CD4-positive, alpha-beta T cell (primary cell): ENCODE measurements around the gene PRR16. TPM values are rescaled to one million over a fixed set of nuclear protein-coding genes. Genes with fewer than 3 reads are reported as not detected.

Source experiments
- ATAC-seq: fragments of 200-7000 bp; cut with Tn5 transposase; one replicate; pipeline ENCODE4 v1.10.0; 2022; ENCODE audit warnings: mild to moderate bottlenecking; ENCODE audit not compliant: poor library complexity
- CTCF ChIA-PET: fragments of 350-600 bp; sonication (Branson Sonifier 250); formaldehyde crosslinking; loops from one replicate; lab custom pipeline; 2021; ENCODE audit warnings: antibody characterized with exemption, inconsistent platforms; lab: Charles Lee
- POLR2A ChIA-PET: fragments of 350-600 bp; sonication (Branson Sonifier 250); formaldehyde crosslinking; loops from one replicate; lab custom pipeline; 2021; ENCODE audit warnings: antibody characterized with exemption, inconsistent platforms; lab: Charles Lee
- DNase-seq, 14 experiments: peaks; one replicate each; pipeline ENCODE4 v3.0.0-alpha.2; 2013 to 2020; ENCODE audit warnings: mixed read lengths in 2 of 14
- H3K27ac ChIP-seq, 2 donors: one replicate each; pipeline versions ENCODE4 v1.5.1 to v1.7.0; 2013; ENCODE audit warnings: low read length in 2 of 2, low read depth in 1 of 2, mild to moderate bottlenecking in 1 of 2
- H3K27me3 ChIP-seq, 2 experiments: 1 replicate in 1 of 2; 2 replicates in 1 of 2; pipeline versions ENCODE4 v1.6.1 to v1.7.0; 2013; ENCODE audit warnings: low read length in 2 of 2, control low read depth in 1 of 2, mild to moderate bottlenecking in 1 of 2, moderate library complexity in 1 of 2; ENCODE audit not compliant: insufficient read depth in 2 of 2, control insufficient read depth in 1 of 2
- H3K36me3 ChIP-seq: one replicate; pipeline ENCODE4 v1.6.1; 2013; ENCODE audit warnings: low read length, control low read depth; ENCODE audit not compliant: insufficient read depth
- H3K4me1 ChIP-seq: one replicate; pipeline ENCODE4 v1.6.1; 2013; ENCODE audit warnings: low read length, control low read depth; ENCODE audit not compliant: insufficient read depth
- H3K4me3 ChIP-seq: one replicate; pipeline ENCODE4 v1.5.1; 2013; ENCODE audit warnings: mild to moderate bottlenecking, low read length, moderate library complexity
- H3K9me3 ChIP-seq, 2 experiments: 1 replicate in 1 of 2; 2 replicates in 1 of 2; pipeline versions ENCODE4 v1.6.1 to v1.7.0; 2013; ENCODE audit warnings: low read length in 2 of 2, mild to moderate bottlenecking in 2 of 2, control low read depth in 1 of 2, moderate library complexity in 1 of 2; ENCODE audit not compliant: control insufficient read depth in 1 of 2, insufficient read depth in 1 of 2
- H3K27ac Mint-ChIP-seq: one replicate; pipeline ENCODE4 v1.8.0; 2020; ENCODE audit warnings: mixed read lengths
- H3K27me3 Mint-ChIP-seq: one replicate; pipeline ENCODE4 v1.8.0; 2021; ENCODE audit warnings: mixed read lengths
- H3K36me3 Mint-ChIP-seq: one replicate; pipeline ENCODE4 v1.8.0; 2021; ENCODE audit warnings: low read depth, mixed read lengths
- H3K4me1 Mint-ChIP-seq: one replicate; pipeline ENCODE4 v1.8.0; 2021; ENCODE audit warnings: low read depth, mixed read lengths
- H3K4me3 Mint-ChIP-seq: one replicate; pipeline ENCODE4 v1.8.0; 2020; ENCODE audit warnings: mild to moderate bottlenecking, mixed read lengths
- H3K9me3 Mint-ChIP-seq: one replicate; pipeline ENCODE4 v1.8.0; 2020; ENCODE audit warnings: mixed read lengths
- intact Hi-C, 2 experiments: fragments of 100-400 bp; cut with DNase I in 1 of 2; cut with micrococcal nuclease in 1 of 2; formaldehyde crosslinking; loops; one replicate each; pipeline versions ENCODE4 v1.15.1 to v1.9.0; 2023 to 2025; cut with DNase I, micrococcal nuclease
- total RNA-seq, 174 experiments: library from RNA in 2 of 174; stranded (reverse) in 2 of 174; gene quantifications; one replicate each; pipeline ENCODE4 v1.2.3 and lab custom pipeline; 2021 to 2026
- TF ChIP-seq, protein P1 (sequence below): fragments of 200-600 bp; IDR thresholded peaks from one replicate; pipeline ENCODE4 v1.8.0; 2022; ENCODE audit warnings: antibody characterized with exemption, mild to moderate bottlenecking

The PRR16 gene
- total RNA-seq, 2 experiments from 2014 or later, result not detected

DNA sequence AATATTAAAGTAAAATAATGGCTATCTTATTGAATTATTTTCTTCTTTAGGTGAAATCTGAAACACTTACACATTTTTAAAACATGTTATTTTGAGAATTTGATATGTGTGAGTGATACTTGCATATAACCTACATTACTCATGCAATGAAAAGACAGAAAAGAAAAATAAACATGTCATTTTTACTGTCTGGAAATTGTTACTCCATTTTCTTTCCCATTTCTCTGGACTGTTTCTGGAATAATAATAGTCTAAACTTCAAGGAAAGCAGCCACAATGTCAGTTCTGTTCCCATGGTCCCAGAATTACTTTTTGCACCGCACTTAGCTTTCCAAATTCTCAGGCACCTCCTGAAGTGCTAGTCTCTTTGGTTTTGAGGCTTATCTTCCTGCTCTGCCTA lies 145.5 kb downstream of the PRR16 start:
- ChIA-PET POLR2A (no interaction called here), CTCF (no interaction called here)
- Mint-ChIP-seq H3K4me3 (no peak overlapping the region), H3K27me3 (no peaks in the 10 kb centered on the region), H3K36me3 (no peaks in the 10 kb centered on the region), H3K27ac (no peak overlapping the region), H3K9me3 (peaks cover 4% of the 10 kb centered on the region), H3K4me1 (no peaks in the 10 kb centered on the region)
- Histone ChIP-seq H3K27ac (no peak overlapping the region), H3K27me3 (no peaks in the 10 kb centered on the region), H3K4me1 (no peaks in the 10 kb centered on the region), H3K4me3 (no peak overlapping the region), H3K9me3 (peaks cover 0 to 14% of the 10 kb centered on the region in 2 experiments), H3K36me3 (no peaks in the 10 kb centered on the region)
- intact Hi-C loops, result no loop called here
- no peak for ATAC-seq
- DNase-seq, result no peak
- TF ChIP-seq, protein P1, sequence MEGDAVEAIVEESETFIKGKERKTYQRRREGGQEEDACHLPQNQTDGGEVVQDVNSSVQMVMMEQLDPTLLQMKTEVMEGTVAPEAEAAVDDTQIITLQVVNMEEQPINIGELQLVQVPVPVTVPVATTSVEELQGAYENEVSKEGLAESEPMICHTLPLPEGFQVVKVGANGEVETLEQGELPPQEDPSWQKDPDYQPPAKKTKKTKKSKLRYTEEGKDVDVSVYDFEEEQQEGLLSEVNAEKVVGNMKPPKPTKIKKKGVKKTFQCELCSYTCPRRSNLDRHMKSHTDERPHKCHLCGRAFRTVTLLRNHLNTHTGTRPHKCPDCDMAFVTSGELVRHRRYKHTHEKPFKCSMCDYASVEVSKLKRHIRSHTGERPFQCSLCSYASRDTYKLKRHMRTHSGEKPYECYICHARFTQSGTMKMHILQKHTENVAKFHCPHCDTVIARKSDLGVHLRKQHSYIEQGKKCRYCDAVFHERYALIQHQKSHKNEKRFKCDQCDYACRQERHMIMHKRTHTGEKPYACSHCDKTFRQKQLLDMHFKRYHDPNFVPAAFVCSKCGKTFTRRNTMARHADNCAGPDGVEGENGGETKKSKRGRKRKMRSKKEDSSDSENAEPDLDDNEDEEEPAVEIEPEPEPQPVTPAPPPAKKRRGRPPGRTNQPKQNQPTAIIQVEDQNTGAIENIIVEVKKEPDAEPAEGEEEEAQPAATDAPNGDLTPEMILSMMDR, result no peak

DNA sequence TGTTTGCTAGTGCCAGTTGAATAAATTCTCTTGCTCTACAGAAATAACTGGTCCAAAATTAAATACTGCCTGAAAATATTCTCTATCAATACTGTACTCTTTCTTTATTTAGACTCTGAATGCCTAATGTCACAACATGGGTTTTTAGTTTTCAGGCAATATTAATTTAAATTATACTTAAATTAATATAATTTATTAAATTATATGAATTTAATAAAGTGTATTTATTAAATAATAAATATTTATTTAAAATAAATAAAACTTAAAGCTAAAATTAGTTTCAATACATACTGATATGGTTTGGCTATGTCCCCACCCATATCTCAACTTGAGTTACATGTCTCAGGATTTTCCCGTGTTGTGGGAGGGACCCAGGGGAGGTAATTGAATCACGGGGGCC lies 146.0 kb downstream of the PRR16 start:
- POLR2A ChIA-PET, result no interaction called here
- ATAC-seq (no peak), DNase-seq (no peak)
- Mint-ChIP-seq H3K9me3 (peaks cover 1% of the 10 kb centered on the region), H3K27ac (no peak overlapping the region), H3K27me3 (no peaks in the 10 kb centered on the region), H3K4me1 (no peaks in the 10 kb centered on the region), H3K4me3 (no peak overlapping the region), H3K36me3 (no peaks in the 10 kb centered on the region)
- CTCF ChIA-PET, result no interaction called here
- Histone ChIP-seq H3K27me3 (no peaks in the 10 kb centered on the region), H3K4me3 (no peak overlapping the region), H3K9me3 (peaks cover 0 to 14% of the 10 kb centered on the region in 2 experiments), H3K4me1 (no peaks in the 10 kb centered on the region), H3K27ac (no peak overlapping the region), H3K36me3 (no peaks in the 10 kb centered on the region)
- TF ChIP-seq, protein P1, result no peak
- intact Hi-C loops, result no loop called here

DNA sequence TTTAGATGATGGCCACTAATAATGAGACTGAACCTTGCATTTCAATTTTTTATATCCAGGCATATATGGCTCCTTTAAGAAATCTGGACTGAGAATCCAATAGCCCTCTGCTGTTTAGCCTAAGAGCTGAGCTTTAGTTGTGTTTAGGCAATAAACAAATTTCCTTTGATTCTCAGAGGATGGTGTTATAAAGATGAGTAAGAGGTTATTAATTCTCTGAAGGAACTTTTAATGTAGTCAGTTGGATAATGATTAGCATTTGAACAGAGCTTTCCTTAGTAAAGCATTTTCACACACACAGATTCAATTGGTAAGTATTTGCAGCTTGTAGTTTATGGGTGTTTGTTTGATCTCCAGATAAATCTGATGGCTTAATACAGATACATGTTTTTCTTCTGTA lies 149.6 kb downstream of the PRR16 start:
- no peaks in the 10 kb centered on the region for H3K4me1 Mint-ChIP-seq
- H3K4me1 ChIP-seq, result no peaks in the 10 kb centered on the region
- intact Hi-C loops, result no loop called here

More for the DNA sequence above, 149.6 kb downstream of the PRR16 start:
- no peak for ATAC-seq
- TF ChIP-seq, protein P1, result no peak
- Histone ChIP-seq H3K36me3 (no peaks in the 10 kb centered on the region), H3K4me3 (no peak overlapping the region), H3K27me3 (no peaks in the 10 kb centered on the region), H3K9me3 (peaks cover 0 to 8% of the 10 kb centered on the region in 2 experiments), H3K27ac (no peak overlapping the region)
- Mint-ChIP-seq H3K36me3 (no peaks in the 10 kb centered on the region), H3K27me3 (no peaks in the 10 kb centered on the region), H3K27ac (no peak overlapping the region), H3K9me3 (no peaks in the 10 kb centered on the region), H3K4me3 (no peak overlapping the region)
- DNase-seq, result no peak
- POLR2A ChIA-PET, result no interaction called here
- CTCF ChIA-PET, result no interaction called here
